ENCODE results near the gene EMX2. TPM values are rescaled to one million over a fixed set of nuclear protein-coding genes. Genes with fewer than 3 reads are reported as not detected.

The EMX2 gene
- total and polyA plus RNA-seq, 2 donors (not counting 3 experiments of a cell fraction or from before 2014, with no cell fraction given): not detected

- H4K20me1 ChIP-seq (replicated peaks; ENCODE audit: control insufficient read depth, extremely low read depth, insufficient read depth, low read length): no peaks in the 10 kb centered on the region
- no peak overlapping the region for H3K4me3 ChIP-seq (replicated peaks in 1 of 3; ENCODE audit: insufficient read depth in 1 of 3, low read depth in 1 of 3, low read length in 3 of 3)
- no peaks in the 10 kb centered on the region for H3K79me2 ChIP-seq (ENCODE audit: control insufficient read depth, insufficient read depth, low read length)
- peaks cover 82 to 94% of the 10 kb centered on the region in 2 experiments for H3K27me3 ChIP-seq (ENCODE audit: control insufficient read depth in 2 of 2, insufficient read depth in 2 of 2, low read length in 2 of 2)
- DNase-seq (ENCODE audit: low read depth, low spot score): no peak
- H3K9ac ChIP-seq (replicated peaks; ENCODE audit: extremely low read depth, insufficient read depth, low read length): no peak overlapping the region
- ChIA-PET CTCF (interaction anchor here (1.3 to 2.4 kb wide), 3 partner anchors 13 to 691 kb away, joined by 4 to 7 read pairs (median 7); no protein-coding TSS in a partner anchor), POLR2A (no interaction called here)
- H3K36me3 ChIP-seq (ENCODE audit: control insufficient read depth in 2 of 2, extremely low read depth in 1 of 2, insufficient read depth in 2 of 2, low read length in 2 of 2): no peaks in the 10 kb centered on the region
- no peaks in the 10 kb centered on the region for H3K9me1 ChIP-seq (replicated peaks; ENCODE audit: control insufficient read depth, extremely low read depth, insufficient read depth, low read length)
- dilution Hi-C loops (cut with MboI; ENCODE audit: extremely low pct_ligation_motif_present, low sequenced_read_pairs): no loop called here
- H3K4me2 ChIP-seq (ENCODE audit: insufficient read depth, low read length): no peak overlapping the region
- H3K4me1 ChIP-seq (ENCODE audit: control insufficient read depth, extremely low read depth, insufficient read depth, low read length): no peaks in the 10 kb centered on the region
- intact Hi-C loops (cut with micrococcal nuclease): no loop called here
- no TSS peak for BruUV-seq (replicated peaks)
- H3K27ac ChIP-seq (ENCODE audit: insufficient read depth, low read depth, low read length): no peak overlapping the region
- no peak overlapping the region for H2AFZ ChIP-seq (ENCODE audit: low read depth, low read length)
- FAIRE-seq: no peak
- H3K9me3 ChIP-seq (replicated peaks; ENCODE audit: control insufficient read depth, insufficient read depth, low read length): no peaks in the 10 kb centered on the region
- no peak for TF ChIP-seq MYC (IDR thresholded peaks at IDR 0.05; ENCODE audit: low read depth, low read length)
- no peak for TF ChIP-seq POLR2AphosphoS5 (IDR thresholded peaks at IDR 0.05; ENCODE audit: insufficient read depth, low read depth, low read length)
Measured at GRCh38 chr10:117550076-117550475, 7.5 kb downstream of the EMX2 start.

- POLR2A ChIA-PET: no interaction called here
- FAIRE-seq (no peak), DNase-seq (ENCODE audit: low read depth, low spot score) (no peak)
- dilution Hi-C loops (cut with MboI; ENCODE audit: extremely low pct_ligation_motif_present, low sequenced_read_pairs) (no loop called here), intact Hi-C loops (cut with micrococcal nuclease) (no loop called here)
- Histone ChIP-seq H4K20me1 (replicated peaks; ENCODE audit: control insufficient read depth, extremely low read depth, insufficient read depth, low read length) (no peaks in the 10 kb centered on the region), H3K9me1 (replicated peaks; ENCODE audit: control insufficient read depth, extremely low read depth, insufficient read depth, low read length) (no peaks in the 10 kb centered on the region), H3K79me2 (ENCODE audit: control insufficient read depth, insufficient read depth, low read length) (no peaks in the 10 kb centered on the region), H2AFZ (ENCODE audit: low read depth, low read length) (no peak overlapping the region), H3K27me3 (ENCODE audit: control insufficient read depth in 2 of 2, insufficient read depth in 2 of 2, low read length in 2 of 2) (peaks cover 77 to 87% of the 10 kb centered on the region in 2 experiments), H3K4me1 (ENCODE audit: control insufficient read depth, extremely low read depth, insufficient read depth, low read length) (no peaks in the 10 kb centered on the region), H3K36me3 (ENCODE audit: control insufficient read depth in 2 of 2, extremely low read depth in 1 of 2, insufficient read depth in 2 of 2, low read length in 2 of 2) (no peaks in the 10 kb centered on the region), H3K9me3 (replicated peaks; ENCODE audit: control insufficient read depth, insufficient read depth, low read length) (no peaks in the 10 kb centered on the region), H3K9ac (replicated peaks; ENCODE audit: extremely low read depth, insufficient read depth, low read length) (no peak overlapping the region), H3K4me2 (ENCODE audit: insufficient read depth, low read length) (no peak overlapping the region), H3K27ac (ENCODE audit: insufficient read depth, low read depth, low read length) (no peak overlapping the region), H3K4me3 (replicated peaks in 1 of 3; ENCODE audit: insufficient read depth in 1 of 3, low read depth in 1 of 3, low read length in 3 of 3) (no peak overlapping the region)
- CTCF ChIA-PET: interaction anchor here (1.1 to 2.4 kb wide), 4 partner anchors 8 to 690 kb away, joined by 4 to 7 read pairs (median 6); partner anchors contain the start of gene EMX2
- TF ChIP-seq GATA2 (IDR thresholded peaks at IDR 0.05; ENCODE audit: insufficient read depth, insufficient read length, low read depth, low read length): no peak
- TF ChIP-seq POLR2A (IDR thresholded peaks at IDR 0.05; ENCODE audit: low read depth, low read length): no peak
- no peak for TF ChIP-seq CTCF (IDR thresholded peaks at IDR 0.05; ENCODE audit: extremely low read depth in 1 of 2, insufficient read depth in 1 of 2, low read depth in 1 of 2, low read length in 2 of 2)
- no peak for TF ChIP-seq POLR2AphosphoS5 (IDR thresholded peaks at IDR 0.05; ENCODE audit: insufficient read depth, low read depth, low read length)
- no peak for TF ChIP-seq MYC (IDR thresholded peaks at IDR 0.05; ENCODE audit: low read depth, low read length)
- TF ChIP-seq, protein P1, sequence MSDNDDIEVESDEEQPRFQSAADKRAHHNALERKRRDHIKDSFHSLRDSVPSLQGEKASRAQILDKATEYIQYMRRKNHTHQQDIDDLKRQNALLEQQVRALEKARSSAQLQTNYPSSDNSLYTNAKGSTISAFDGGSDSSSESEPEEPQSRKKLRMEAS (IDR thresholded peaks at IDR 0.05; ENCODE audit: insufficient read depth, insufficient read length): no peak
- TF ChIP-seq FOS (IDR thresholded peaks at IDR 0.05; ENCODE audit: borderline replicate concordance, insufficient read depth, low read length): no peak
- no peak for TF ChIP-seq JUN (IDR thresholded peaks at IDR 0.05; ENCODE audit: borderline replicate concordance, insufficient read depth, insufficient read length, low read depth)
- no peak for TF ChIP-seq EZH2 (IDR thresholded peaks at IDR 0.05; ENCODE audit: borderline replicate concordance, low read depth, low read length, severe bottlenecking)
- no TSS peak for BruUV-seq (replicated peaks)
Measured at GRCh38 chr10:117550599-117551329, 8.2 kb downstream of the EMX2 start.
